HL-60/S4 treated with retinoic acid at 250 ng/mL for 4 days and 3 days (cell line): Measurements from ENCODE around the gene MZF1.

Experiments
- in situ Hi-C: fragments of 300-500 bp; cut with MboI; formaldehyde crosslinking; loops from 2 replicates; pipeline ENCODE4 v1.7.0; 2022; ENCODE audit warnings: low sequenced_read_pairs

The MZF1 gene

GRCh38 chr19:58515259-58515658 is 57.9 kb downstream of the MZF1 start:
- in situ Hi-C loops, result no loop called here

- in situ Hi-C loops, result no loop called here
Observed at GRCh38 chr19:58514564-58515022, 58.5 kb downstream of the MZF1 start.

DNA sequence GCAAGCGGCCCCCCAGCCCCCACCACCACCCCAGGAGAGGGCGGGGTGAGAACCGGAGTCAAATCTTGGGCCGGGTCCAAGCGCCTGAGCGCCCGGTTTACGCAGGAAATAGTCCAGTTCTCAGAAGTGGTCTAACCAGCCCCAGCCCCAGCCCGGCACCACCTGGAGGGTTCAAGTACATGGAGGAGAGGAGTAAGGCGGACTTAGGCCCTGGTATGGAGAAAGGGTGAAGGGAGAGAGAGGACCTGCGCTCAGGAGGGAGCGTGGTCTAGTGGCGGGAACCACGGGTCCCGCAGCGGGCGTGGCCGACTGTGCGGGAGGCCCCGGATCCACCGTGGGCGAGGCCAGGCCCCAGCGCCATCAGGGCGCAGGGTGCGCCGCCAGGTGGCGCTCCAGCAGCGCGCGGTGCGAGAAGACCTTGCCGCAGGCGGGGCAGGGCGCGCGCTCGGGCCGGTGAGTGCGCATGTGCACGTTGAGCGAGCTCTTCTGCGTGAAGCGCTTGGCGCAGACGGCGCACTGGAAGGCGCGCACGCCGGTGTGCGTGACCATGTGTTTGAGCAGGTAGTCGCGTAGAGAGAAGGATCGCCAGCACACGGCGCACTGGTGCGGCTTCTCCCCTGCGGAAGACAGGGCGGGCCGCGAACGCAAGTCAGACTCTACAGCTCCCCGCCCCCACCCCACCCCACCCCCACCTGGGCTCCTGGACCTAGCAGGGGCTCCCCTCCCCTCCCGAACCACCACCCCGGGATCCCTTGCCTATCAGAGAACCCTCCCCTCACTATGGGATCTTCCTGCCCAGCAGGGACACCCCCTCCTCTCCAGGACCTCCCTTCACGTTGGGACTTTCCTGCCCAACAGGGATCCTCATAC is 59.2 kb downstream of the MZF1 start:
- in situ Hi-C loops, result no loop called here

- in situ Hi-C loops, result no loop called here
Observed at GRCh38 chr19:58513213-58513693, 59.9 kb downstream of the MZF1 start.
